Measurements from ENCODE around the gene PSMG4.

The PSMG4 gene

GRCh38 chr6:3291987-3292386, 33.2 kb downstream of the PSMG4 start:
- DNase-seq, result no peak

GRCh38 chr6:3292431-3293197, 33.9 kb downstream of the PSMG4 start:
- no peak for DNase-seq

DNA sequence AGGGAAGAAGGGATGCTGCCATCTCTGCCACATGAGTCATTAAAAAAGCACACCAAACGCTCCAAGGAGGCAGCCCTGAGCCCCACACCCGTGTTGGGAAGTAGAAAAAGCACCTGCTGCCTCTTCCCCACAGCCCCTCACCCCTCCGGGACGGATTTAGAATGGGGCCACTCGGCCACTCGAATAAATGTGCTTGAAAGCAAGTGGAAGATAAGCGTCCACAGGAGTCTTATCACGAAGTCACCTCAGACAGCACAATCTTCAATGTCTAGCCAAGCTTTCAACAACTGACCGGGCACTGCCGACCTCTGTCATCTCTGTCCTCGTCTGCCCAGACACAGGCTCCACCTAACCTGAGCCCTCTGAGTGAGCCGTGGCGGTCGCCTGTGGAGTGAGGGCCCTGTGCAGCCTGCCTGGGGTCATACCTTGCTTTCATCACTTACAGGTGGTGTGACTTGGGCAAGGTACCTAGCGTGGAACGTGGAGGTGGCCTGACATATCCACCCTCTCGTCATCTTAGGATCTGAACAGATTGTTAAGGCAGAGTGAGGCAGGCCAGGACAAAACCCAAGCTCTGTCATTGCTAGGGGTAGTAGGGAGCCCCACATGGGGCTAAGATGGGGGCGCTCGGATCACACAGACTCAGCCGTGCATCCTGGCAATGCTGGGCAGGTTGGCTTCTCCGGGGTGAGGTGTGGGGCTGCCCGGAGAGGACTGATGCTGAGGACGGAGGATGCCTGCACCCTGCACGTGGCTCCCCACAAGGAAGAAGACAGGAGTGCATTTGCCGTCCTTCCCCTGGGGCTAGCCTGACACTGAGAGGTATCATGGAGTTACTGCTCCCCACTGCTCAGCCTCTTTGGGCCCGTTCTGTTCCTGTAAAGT, 34.8 kb downstream of the PSMG4 start:
- DNase-seq, result no peak

- DNase-seq, result no peak
These were observed 35.6 kb downstream of the PSMG4 start for GRCh38 chr6:3294396-3294795.

DNA sequence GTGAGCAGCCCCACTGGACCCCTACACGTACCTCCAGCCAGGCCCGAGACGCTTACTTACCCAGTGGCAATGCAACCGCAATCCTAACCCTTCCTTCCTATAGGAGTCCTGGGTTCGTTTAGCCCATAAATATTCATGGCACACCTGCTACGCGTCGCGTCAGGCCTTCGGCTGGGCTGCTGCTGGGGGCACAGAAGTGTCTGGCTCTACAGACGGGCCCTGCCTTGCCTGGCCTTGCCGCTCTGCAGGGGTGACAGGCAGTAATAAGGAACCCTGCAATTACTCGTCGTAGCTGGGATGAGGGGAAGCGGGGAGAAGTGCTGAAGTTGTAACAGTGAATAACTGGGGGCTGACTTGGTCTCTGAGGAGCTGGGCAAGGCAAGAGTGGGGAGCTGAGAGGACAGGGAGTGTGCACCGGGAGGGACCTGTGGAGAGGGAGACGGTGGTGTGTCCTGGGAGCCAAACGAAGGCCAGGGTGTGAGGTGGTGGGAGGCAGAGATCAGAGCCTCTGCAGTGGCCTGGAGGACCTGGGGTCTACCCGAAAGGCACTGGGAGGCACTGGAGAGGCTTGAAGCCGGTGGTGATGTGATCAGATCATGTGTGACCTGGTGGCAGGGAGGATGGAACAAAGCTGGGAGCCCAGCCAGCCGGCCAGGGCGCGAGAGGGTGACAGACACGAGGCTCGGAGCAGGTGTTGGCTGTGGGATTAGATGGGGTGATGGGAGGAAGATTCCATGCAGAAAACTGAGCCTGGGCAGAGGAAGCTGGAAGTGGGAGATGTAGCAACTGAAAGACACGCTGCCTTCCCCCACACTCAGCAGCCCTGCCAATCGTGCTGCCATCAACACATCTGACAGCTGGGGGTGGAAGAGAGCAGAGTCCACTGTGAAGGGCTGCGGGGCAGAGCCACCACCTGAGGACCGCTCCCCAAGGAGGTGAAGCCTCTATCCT, 36.4 kb downstream of the PSMG4 start:
- DNase-seq, result no peak

DNA sequence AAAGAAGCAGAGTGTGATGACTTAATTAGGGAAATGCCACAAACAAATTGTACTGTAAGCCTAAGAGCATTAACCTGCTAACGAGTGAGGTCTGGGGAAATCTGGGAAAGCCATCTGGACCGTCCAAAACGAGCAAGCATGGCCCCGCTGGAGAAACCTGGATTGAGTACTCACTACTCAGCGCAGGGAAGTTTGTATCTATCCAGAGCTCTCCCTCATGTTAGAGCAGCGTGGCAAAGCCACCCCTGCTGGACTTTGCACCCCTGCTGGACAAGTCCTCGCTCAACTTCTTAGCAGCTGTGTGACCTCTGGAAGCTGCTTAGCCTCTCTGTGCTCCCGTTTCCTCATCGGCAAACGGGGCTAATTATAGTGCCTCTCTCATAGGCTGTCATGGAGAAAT, 37.3 kb downstream of the PSMG4 start:
- DNase-seq, result no peak

DNA sequence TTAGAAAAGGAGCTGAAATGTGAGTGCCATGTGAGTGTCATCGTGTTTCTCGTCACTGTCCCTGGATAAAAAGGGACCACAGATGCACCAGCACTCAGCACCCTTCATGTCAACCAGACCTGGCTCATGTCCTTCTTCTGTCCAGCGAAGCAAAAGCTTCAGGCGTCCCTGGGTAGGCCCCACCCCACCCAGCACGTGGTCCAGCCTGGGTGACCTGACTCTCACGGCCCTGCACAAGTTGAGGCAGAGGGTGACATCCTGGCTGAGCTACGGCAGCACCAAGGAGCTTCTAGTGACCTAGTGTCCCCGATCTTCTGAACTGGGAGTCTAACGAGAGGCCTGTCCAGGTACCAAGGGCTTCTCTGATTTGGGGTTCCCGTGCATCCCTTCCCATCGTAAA, 37.8 kb downstream of the PSMG4 start:
- no peak for DNase-seq

DNA sequence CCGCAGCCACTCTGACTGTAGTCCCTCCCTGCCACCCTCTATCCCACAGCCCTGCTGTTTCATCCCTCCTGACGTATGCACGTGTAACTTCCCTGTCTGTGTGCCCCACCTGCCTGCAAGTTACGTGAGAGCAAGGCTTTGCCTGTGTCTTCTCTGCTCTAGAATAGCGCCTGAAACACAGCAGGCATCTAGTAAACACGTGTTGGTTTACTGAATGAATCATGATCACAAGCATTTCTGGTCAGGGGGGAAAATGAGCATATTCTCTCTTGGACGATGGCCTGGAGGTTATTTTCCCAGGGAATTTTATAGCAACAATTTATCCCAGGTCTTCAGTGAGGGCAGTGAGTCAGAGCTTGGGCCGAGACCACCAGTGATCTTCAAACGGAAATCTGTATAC, 38.3 kb downstream of the PSMG4 start:
- DNase-seq, result no peak

GRCh38 chr6:3297909-3298308, 39.2 kb downstream of the PSMG4 start:
- DNase-seq, result no peak

DNA sequence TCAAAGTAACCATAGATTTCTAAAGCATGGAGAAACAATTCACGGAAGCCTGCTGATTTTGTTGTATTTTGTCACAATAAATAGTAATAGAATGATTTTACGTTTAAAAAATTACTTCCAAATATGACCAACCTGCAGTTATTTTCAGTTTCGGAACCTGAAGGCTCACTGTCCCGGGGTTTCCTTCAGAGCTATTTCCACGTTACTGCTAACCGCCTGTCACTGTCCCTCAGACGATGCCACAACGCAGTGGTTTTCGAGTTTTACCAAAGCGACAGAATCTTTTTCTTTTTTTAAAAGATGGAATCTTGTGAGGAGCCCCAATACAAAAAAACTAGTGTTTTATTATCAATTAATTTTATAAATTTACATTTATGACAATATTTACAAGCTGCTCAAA, 40.5 kb downstream of the PSMG4 start:
- DNase-seq, result no peak

- DNase-seq, result no peak
These were observed 42.8 kb downstream of the PSMG4 start for GRCh38 chr6:3301506-3301905.

DNA sequence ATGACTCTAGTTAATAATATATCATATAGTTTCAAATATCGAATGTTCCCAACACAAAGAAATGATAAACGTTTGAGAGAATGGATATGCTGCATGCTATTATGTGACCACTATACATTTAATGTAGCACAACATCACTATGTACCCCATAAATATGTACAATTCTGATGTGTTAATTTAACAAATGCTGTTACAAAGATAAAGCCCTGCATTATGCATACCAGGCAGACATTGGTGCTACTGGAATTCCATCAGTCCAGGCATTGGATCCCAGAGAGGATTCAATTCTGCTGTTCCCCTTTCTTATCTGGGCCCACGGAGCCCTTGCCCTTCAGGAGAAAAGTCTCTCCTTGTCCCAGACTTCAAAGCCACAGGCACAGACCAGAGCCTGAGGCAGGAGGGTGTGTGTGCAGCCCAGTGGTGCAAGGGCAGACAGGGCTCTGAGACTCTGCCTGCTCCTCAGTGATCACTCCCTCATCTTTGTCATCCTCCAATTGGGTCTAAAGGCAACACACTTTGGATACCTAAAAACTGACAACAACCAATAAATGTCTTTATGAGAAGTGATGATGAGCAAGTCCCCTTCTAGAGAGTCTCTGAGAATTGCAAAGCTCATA, 45.2 kb downstream of the PSMG4 start:
- no peak for DNase-seq

- no peak for DNase-seq
These were observed 45.9 kb downstream of the PSMG4 start for GRCh38 chr6:3304500-3305215.

GRCh38 chr6:3305216-3305565, 46.4 kb downstream of the PSMG4 start:
- no peak for DNase-seq

GRCh38 chr6:3305831-3306230, 47.1 kb downstream of the PSMG4 start:
- no peak for DNase-seq

- DNase-seq, result no peak
These were observed 48.1 kb downstream of the PSMG4 start for GRCh38 chr6:3306848-3307247.

DNA sequence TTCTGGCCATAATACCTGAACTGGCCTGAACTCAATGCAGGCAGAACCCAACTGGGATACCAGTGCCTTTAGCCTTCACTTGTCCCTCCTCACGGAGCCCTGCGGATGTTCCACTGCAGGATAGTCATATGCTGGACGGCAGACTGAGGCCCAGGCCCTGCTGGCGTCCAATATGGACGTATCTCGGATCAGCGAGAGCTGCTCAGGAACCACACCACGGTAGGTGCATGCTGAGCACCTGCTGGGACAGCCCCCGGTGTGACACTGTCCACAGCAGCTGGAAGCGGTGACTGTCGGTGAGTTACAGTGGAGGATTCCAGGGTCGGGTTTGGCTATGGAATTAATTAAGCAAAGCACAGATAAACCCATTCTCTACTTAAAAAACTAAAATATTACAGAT, 48.7 kb downstream of the PSMG4 start:
- no peak for DNase-seq

DNA sequence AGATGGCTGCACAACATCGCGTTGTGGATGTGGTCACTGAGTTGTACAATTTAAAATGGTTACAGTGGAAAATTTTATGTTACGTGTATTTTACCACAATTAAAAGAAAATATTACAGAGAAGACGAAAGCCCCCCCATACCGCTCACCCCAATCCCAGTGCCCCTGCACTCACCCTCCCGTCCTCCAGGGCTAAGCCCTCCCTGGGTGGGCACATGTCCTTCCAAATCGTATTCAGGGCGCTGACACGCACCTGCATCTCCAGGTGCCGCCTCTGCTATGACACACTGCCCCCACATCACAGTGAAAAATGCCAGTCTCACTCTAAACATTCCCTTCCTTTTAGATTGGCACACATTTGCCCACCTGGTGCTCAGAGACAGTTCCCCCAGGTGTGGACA, 49.4 kb downstream of the PSMG4 start:
- no peak for DNase-seq

GRCh38 chr6:3309391-3310050, 50.8 kb downstream of the PSMG4 start:
- DNase-seq, result no peak

- no peak for DNase-seq
These were observed 51.3 kb downstream of the PSMG4 start for GRCh38 chr6:3310051-3310448.

DNA sequence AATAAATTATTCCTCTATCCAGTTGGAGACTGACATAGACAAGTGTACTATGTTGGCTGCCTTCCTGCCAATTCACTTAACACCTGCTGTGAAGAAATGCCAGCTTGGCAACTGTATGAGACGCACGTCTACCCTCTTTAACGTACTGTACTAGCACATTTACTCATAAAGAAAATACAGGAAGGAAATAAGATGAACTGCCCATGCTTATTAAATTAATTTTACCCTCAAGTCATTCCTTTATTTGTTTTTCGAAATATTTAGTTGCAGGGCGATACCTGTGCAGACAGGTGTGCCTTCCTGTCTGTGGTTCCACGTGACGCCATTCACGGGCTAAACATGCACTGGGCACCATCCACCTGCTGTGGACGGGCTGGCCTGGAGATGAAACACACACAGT, 52.0 kb downstream of the PSMG4 start:
- DNase-seq, result no peak

DNA sequence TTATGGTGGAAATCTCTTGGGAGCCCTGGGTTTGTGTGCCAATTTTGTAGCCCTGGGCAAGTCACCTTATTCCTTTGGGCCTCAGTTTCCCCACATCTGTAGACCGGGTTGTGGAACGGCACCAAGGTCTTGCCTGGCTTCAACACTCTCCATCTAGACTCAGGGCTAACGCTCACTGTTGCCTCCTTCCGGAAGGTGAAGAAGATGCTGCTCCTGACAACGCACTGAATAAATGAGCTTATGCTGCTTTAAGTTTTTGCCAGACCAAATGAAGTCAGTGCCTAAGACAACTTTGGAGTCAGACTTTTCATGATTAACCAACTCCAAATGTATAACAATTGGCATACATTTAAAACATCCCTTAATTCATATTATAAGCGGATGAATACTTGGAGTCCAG, 53.1 kb downstream of the PSMG4 start:
- no peak for DNase-seq

All from NCI-H1930 (cell line).